HEK293T (cell line): ENCODE data around the gene RASSF5.

Experiments
- ARNT ChIP-seq: fragments of 450-650 bp; IDR thresholded peaks from 2 replicates; pipeline ENCODE4 v1.6.1; 2017; ENCODE audit warnings: mild to moderate bottlenecking
- FOXK2 ChIP-seq: fragments of 450-650 bp; IDR thresholded peaks from 2 replicates; pipeline ENCODE4 v1.6.1; 2016; ENCODE audit warnings: mild to moderate bottlenecking
- SUZ12 ChIP-seq: fragments of 450-650 bp; IDR thresholded peaks from 2 replicates; pipeline ENCODE4 v1.6.1; 2016; ENCODE audit warnings: mild to moderate bottlenecking

DNA sequence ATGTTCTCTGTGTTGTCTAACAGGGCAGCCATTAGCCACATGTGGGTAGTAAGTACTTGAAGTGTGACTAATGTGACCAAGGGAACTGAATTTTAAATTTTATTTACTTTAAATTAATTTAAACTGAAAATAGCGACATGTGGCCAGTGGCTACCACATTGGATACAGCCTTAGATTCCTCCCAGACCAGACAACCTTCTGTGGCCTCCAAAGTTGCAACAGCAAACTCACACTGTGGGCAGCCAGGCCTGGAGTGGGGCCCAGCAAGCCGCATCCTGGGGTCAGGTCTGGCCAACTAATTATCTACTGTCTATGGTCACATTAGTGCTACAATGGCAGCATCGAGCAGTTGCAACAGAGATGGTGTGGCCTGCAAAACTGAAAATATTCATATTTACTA, 93.2 kb downstream of the RASSF5 start:
- TF ChIP-seq ARNT = no peak
- TF ChIP-seq FOXK2 = no peak
- no peak for TF ChIP-seq SUZ12
